Neural progenitor cell (in vitro differentiated cells): ENCODE results near the gene SPTBN2. TPM values are rescaled to one million over a fixed set of nuclear protein-coding genes. Genes with fewer than 3 reads are reported as not detected.

Experiments used
- DNase-seq: peaks from one replicate; pipeline ENCODE4 v3.0.0-alpha.2; 2016; ENCODE audit warnings: low spot score
- H2AFZ ChIP-seq: fragments of 200-600 bp; sonication (generic); replicated peaks from 2 replicates; pipeline ENCODE4 v1.6.1; 2016; ENCODE audit warnings: antibody characterized with exemption
- H3F3A ChIP-seq: fragments of 200-600 bp; sonication (generic); 2 replicates; pipeline ENCODE4 v1.6.1; 2016; ENCODE audit warnings: antibody characterized with exemption, low read depth
- H3K27ac ChIP-seq: fragments of 200-600 bp; sonication (generic); 2 replicates; pipeline ENCODE4 v1.5.1; 2016; ENCODE audit warnings: mild to moderate bottlenecking
- H3K27me3 ChIP-seq: fragments of 200-600 bp; sonication (generic); 2 replicates; pipeline ENCODE4 v1.6.1; 2016; ENCODE audit warnings: mild to moderate bottlenecking, moderate library complexity
- H3K36me3 ChIP-seq: fragments of 200-600 bp; sonication (generic); 2 replicates; pipeline ENCODE4 v1.5.1; 2016
- H3K4me1 ChIP-seq: fragments of 200-600 bp; sonication (generic); 2 replicates; pipeline ENCODE4 v1.6.1; 2016; ENCODE audit warnings: mixed run types
- H3K4me2 ChIP-seq: fragments of 200-600 bp; sonication (generic); 2 replicates; pipeline ENCODE4 v1.6.1; 2016
- H3K4me3 ChIP-seq: fragments of 200-600 bp; sonication (generic); 2 replicates; pipeline ENCODE4 v1.5.1; 2016
- H3K79me2 ChIP-seq: fragments of 200-600 bp; sonication (generic); 2 replicates; pipeline ENCODE4 v1.6.1; 2016; ENCODE audit warnings: low read depth
- H3K9ac ChIP-seq: fragments of 200-600 bp; sonication (generic); 2 replicates; pipeline ENCODE4 v1.6.1; 2016
- H3K9me3 ChIP-seq: fragments of 200-600 bp; sonication (generic); 2 replicates; pipeline ENCODE4 v1.5.1; 2016; ENCODE audit warnings: low read depth
- H4K20me1 ChIP-seq: fragments of 200-600 bp; sonication (generic); 2 replicates; pipeline ENCODE4 v1.6.1; 2016; ENCODE audit warnings: low read depth
- H3K27ac Mint-ChIP-seq: 3 replicates; pipeline ENCODE4 v1.8.0; 2021; ENCODE audit warnings: mixed read lengths
- H3K27me3 Mint-ChIP-seq: 2 replicates; pipeline ENCODE4 v1.8.0; 2022; ENCODE audit warnings: low read depth, mild to moderate bottlenecking, inconsistent platforms, moderate library complexity, mixed read lengths; ENCODE audit not compliant: insufficient read depth
- H3K36me3 Mint-ChIP-seq: 3 replicates; pipeline ENCODE4 v1.8.0; 2021; ENCODE audit warnings: mixed read lengths
- H3K4me1 Mint-ChIP-seq: 3 replicates; pipeline ENCODE4 v1.8.0; 2021; ENCODE audit warnings: mixed read lengths
- H3K4me3 Mint-ChIP-seq: 3 replicates; pipeline ENCODE4 v1.8.0; 2021; ENCODE audit warnings: mild to moderate bottlenecking, moderate library complexity, mixed read lengths
- H3K9me3 Mint-ChIP-seq: 3 replicates; pipeline ENCODE4 v1.8.0; 2020; ENCODE audit warnings: mixed read lengths
- CTCF ChIP-seq: fragments of 200-600 bp; sonication (generic); IDR thresholded peaks from 2 replicates; pipeline ENCODE4 v1.5.1; 2017; ENCODE audit warnings: antibody characterized with exemption, mild to moderate bottlenecking
- EZH2 ChIP-seq: fragments of 200-600 bp; sonication (generic); IDR thresholded peaks from 2 replicates; pipeline ENCODE4 v1.6.1; 2017; ENCODE audit warnings: antibody characterized with exemption, mild to moderate bottlenecking, moderate library complexity
- EZH2phosphoT487 ChIP-seq: fragments of 200-600 bp; sonication (generic); IDR thresholded peaks from 2 replicates; pipeline ENCODE4 v1.6.1; 2017; ENCODE audit warnings: antibody characterized with exemption
- total RNA-seq: library from RNA; depleted of rRNA; stranded (reverse); fragments of >200 nt; gene quantifications from 2 replicates; pipeline ENCODE4 v1.2.3, GENCODE V29; 2015; ENCODE audit warnings: low replicate concordance

The SPTBN2 gene
- total RNA-seq, 1 donor from 2014 or later: 14.5 TPM

- Histone ChIP-seq H3K79me2 (peaks cover 59% of the 10 kb centered on the region), H3K9ac (no peak overlapping the region), H3K4me2 (peak overlapping the region; percentile 78), H3K36me3 (peaks cover 6% of the 10 kb centered on the region), H3K27ac (no peak overlapping the region), H3F3A (peaks cover 46% of the 10 kb centered on the region), H4K20me1 (peaks cover 54% of the 10 kb centered on the region), H2AFZ (no peak overlapping the region), H3K4me3 (peak overlapping the region; percentile 66), H3K9me3 (no peaks in the 10 kb centered on the region), H3K27me3 (no peaks in the 10 kb centered on the region), H3K4me1 (peaks cover 27% of the 10 kb centered on the region)
- DNase-seq: no peak
- H3K27ac Mint-ChIP-seq: peak overlapping the region; percentile 2
- peaks cover 5% of the 10 kb centered on the region for H3K27me3 Mint-ChIP-seq
- H3K9me3 Mint-ChIP-seq: no peaks in the 10 kb centered on the region
- peaks cover 31% of the 10 kb centered on the region for H3K4me1 Mint-ChIP-seq
- peaks cover 20% of the 10 kb centered on the region for H3K36me3 Mint-ChIP-seq
- peak overlapping the region; percentile 90 for H3K4me3 Mint-ChIP-seq
- no peak for TF ChIP-seq EZH2
- TF ChIP-seq CTCF: no peak
- no peak for TF ChIP-seq EZH2phosphoT487
Measured at GRCh38 chr11:66676282-66676919, 52.6 kb downstream of the SPTBN2 start.

GRCh38 chr11:66674964-66675602 is 53.9 kb downstream of the SPTBN2 start:
- H3K27me3 ChIP-seq: no peaks in the 10 kb centered on the region
- H3F3A ChIP-seq: peaks cover 55% of the 10 kb centered on the region
- H4K20me1 ChIP-seq: peaks cover 68% of the 10 kb centered on the region
- DNase-seq: no peak
- H3K4me3 ChIP-seq: peak overlapping the region; percentile 66
- no peaks in the 10 kb centered on the region for H3K9me3 ChIP-seq
- peaks cover 30% of the 10 kb centered on the region for H3K4me1 ChIP-seq
- Mint-ChIP-seq H3K27ac (no peak overlapping the region), H3K9me3 (no peaks in the 10 kb centered on the region), H3K36me3 (peaks cover 23% of the 10 kb centered on the region), H3K27me3 (peaks cover 5% of the 10 kb centered on the region), H3K4me1 (peaks cover 35% of the 10 kb centered on the region), H3K4me3 (peak overlapping the region; percentile 15)
- no peak overlapping the region for H2AFZ ChIP-seq
- H3K4me2 ChIP-seq: peak overlapping the region; percentile 78
- peaks cover 6% of the 10 kb centered on the region for H3K36me3 ChIP-seq
- H3K9ac ChIP-seq: no peak overlapping the region
- peaks cover 72% of the 10 kb centered on the region for H3K79me2 ChIP-seq
- no peak for TF ChIP-seq CTCF
- TF ChIP-seq EZH2phosphoT487: no peak
- TF ChIP-seq EZH2: no peak
- H3K27ac ChIP-seq: no peak overlapping the region

- Mint-ChIP-seq H3K27ac (no peak overlapping the region), H3K27me3 (peaks cover 2% of the 10 kb centered on the region), H3K4me3 (no peak overlapping the region), H3K9me3 (no peaks in the 10 kb centered on the region), H3K4me1 (peaks cover 14% of the 10 kb centered on the region), H3K36me3 (peaks cover 34% of the 10 kb centered on the region)
- peaks cover 53% of the 10 kb centered on the region for H3F3A ChIP-seq
- H3K27me3 ChIP-seq: no peaks in the 10 kb centered on the region
- H4K20me1 ChIP-seq: peaks cover 96% of the 10 kb centered on the region
- H3K9ac ChIP-seq: no peak overlapping the region
- peaks cover 10% of the 10 kb centered on the region for H3K36me3 ChIP-seq
- H3K9me3 ChIP-seq: no peaks in the 10 kb centered on the region
- H3K4me3 ChIP-seq: no peak overlapping the region
- peaks cover 16% of the 10 kb centered on the region for H3K4me1 ChIP-seq
- no peak overlapping the region for H2AFZ ChIP-seq
- no peak overlapping the region for H3K4me2 ChIP-seq
- H3K27ac ChIP-seq: peak overlapping the region; percentile 68
- DNase-seq: no peak
- peaks cover 100% of the 10 kb centered on the region for H3K79me2 ChIP-seq
- no peak for TF ChIP-seq CTCF
- TF ChIP-seq EZH2phosphoT487: no peak
- no peak for TF ChIP-seq EZH2
Measured at GRCh38 chr11:66670816-66671215, 58.2 kb downstream of the SPTBN2 start.
